Activated naive CD8-positive, alpha-beta T cell (primary cell): ENCODE measurements around the gene DNAH6.
"Not testable (repeated sequence)": the region's sequence is repeated elsewhere in the genome, so short reads cannot be mapped to it uniquely, and the experiment has no call there.

Source experiments
- H3K27ac Mint-ChIP-seq: one replicate; pipeline ENCODE4 v1.8.0; 2021; ENCODE audit warnings: mixed read lengths
- H3K27me3 Mint-ChIP-seq: one replicate; pipeline ENCODE4 v1.8.0; 2021; ENCODE audit warnings: mixed read lengths
- H3K36me3 Mint-ChIP-seq: one replicate; pipeline ENCODE4 v1.8.0; 2021; ENCODE audit warnings: mixed read lengths
- H3K4me1 Mint-ChIP-seq: one replicate; pipeline ENCODE4 v1.8.0; 2021; ENCODE audit warnings: low read depth, mixed read lengths
- H3K4me3 Mint-ChIP-seq: one replicate; pipeline ENCODE4 v1.8.0; 2021; ENCODE audit warnings: mild to moderate bottlenecking, mixed read lengths
- H3K9me3 Mint-ChIP-seq: one replicate; pipeline ENCODE4 v1.8.0; 2021; ENCODE audit warnings: low read depth, mixed read lengths

DNAH6 gene

GRCh38 chr2:84537251-84537650 is 21.0 kb downstream of the DNAH6 start:
- Mint-ChIP-seq H3K36me3 (peaks cover 4% of the 10 kb centered on the region), H3K9me3 (peaks cover 5% of the 10 kb centered on the region), H3K27ac (no peak overlapping the region), H3K4me3 (no peak overlapping the region), H3K4me1 (peaks cover 21% of the 10 kb centered on the region), H3K27me3 (no peaks in the 10 kb centered on the region)

DNA sequence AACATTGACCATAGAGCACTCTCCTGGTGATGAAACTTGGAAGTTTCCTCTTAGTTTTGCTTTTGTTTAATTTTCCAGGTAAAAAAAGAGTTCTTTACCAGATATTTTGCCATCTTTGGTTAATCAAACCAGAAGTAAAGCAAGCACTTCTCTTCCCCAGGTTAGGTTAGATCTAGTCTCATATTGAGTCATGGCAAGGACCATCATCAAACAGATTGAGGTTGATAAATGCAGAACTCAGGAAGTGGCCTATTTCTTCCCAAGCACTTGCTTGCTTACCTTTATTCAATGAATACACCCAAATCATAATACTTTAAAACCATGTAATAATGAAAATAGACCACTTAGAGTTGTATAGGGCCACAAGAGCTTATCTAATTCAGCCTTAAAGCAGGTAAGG is 23.4 kb downstream of the DNAH6 start:
- no peaks in the 10 kb centered on the region for H3K27me3 Mint-ChIP-seq
- H3K4me1 Mint-ChIP-seq, result peaks cover 13% of the 10 kb centered on the region
- peaks cover 5% of the 10 kb centered on the region for H3K9me3 Mint-ChIP-seq
- H3K36me3 Mint-ChIP-seq, result peaks cover 4% of the 10 kb centered on the region
- no peak overlapping the region for H3K4me3 Mint-ChIP-seq
- H3K27ac Mint-ChIP-seq, result no peak overlapping the region

DNA sequence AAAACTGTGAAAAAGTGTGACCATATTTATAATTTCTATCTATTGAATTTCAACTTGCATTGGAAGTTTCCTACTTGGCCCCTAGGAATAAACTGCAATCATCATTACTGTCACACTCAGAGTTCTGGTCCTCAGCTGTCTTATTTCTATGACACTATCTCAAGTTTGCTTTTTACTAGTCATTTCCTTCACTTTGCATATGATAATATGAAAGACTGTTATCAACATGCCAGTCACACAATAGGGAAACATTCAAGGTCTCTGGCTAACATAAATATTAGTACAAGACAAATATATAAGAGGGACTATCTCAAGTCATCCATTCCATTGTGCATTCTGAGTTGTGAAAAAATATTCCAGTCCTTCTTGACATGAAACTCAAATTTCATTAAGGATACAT is 28.7 kb downstream of the DNAH6 start:
- H3K4me3 Mint-ChIP-seq, result no peak overlapping the region
- no peaks in the 10 kb centered on the region for H3K36me3 Mint-ChIP-seq
- H3K4me1 Mint-ChIP-seq, result peaks cover 3% of the 10 kb centered on the region
- no peaks in the 10 kb centered on the region for H3K27me3 Mint-ChIP-seq
- H3K27ac Mint-ChIP-seq, result no peak overlapping the region
- peaks cover 3% of the 10 kb centered on the region for H3K9me3 Mint-ChIP-seq

DNA sequence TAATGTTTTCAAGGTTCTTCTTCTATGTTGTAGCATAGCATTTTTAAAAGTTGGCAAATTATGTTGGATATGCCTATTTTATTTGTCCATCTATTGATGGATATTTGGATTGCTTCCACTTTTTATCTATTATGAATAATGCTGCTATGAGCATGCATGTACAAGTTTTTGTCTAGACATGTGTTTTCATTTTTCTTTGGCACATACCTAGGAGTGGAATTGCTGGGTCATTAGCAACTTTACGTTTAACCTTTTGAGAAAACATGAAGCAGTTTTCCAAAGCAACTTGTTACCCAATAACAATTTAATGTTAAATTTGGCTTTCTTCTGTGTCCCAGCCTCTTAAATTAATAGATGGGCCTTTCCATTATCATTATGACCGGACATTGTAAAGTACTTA is 30.3 kb downstream of the DNAH6 start:
- no peaks in the 10 kb centered on the region for H3K4me1 Mint-ChIP-seq

GRCh38 chr2:84548303-84548702 is 32.0 kb downstream of the DNAH6 start:
- no peak overlapping the region for H3K27ac Mint-ChIP-seq
- no peaks in the 10 kb centered on the region for H3K9me3 Mint-ChIP-seq
- H3K27me3 Mint-ChIP-seq, result no peaks in the 10 kb centered on the region
- no peaks in the 10 kb centered on the region for H3K4me1 Mint-ChIP-seq
- H3K4me3 Mint-ChIP-seq, result no peak overlapping the region
- no peaks in the 10 kb centered on the region for H3K36me3 Mint-ChIP-seq

More for the DNA sequence above, 30.3 kb downstream of the DNAH6 start:
- Mint-ChIP-seq H3K9me3 (no peaks in the 10 kb centered on the region), H3K27ac (no peak overlapping the region), H3K27me3 (no peaks in the 10 kb centered on the region), H3K36me3 (no peaks in the 10 kb centered on the region), H3K4me3 (no peak overlapping the region)

DNA sequence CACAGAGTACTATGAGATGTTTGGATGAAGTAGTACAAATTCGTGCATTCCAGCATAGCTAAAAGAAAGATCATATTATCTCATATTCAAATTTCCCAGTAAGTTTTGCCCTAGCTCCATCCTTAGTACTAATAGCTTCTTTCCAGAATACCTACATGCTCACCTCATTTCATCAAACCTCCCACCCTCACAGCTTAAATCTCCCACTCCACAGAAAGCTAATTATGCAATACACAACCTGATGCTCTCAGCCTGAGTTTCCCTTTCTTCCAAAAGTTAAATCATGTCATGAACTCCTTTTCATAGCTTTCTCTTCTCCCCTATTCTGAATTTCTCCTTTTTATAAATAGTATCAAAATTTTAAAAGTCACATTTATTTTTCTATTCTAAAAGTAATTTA is 34.6 kb downstream of the DNAH6 start:
- Mint-ChIP-seq H3K4me3 (no peak overlapping the region), H3K27ac (no peak overlapping the region), H3K4me1 (no peaks in the 10 kb centered on the region), H3K27me3 (no peaks in the 10 kb centered on the region), H3K9me3 (no peaks in the 10 kb centered on the region), H3K36me3 (no peaks in the 10 kb centered on the region)

- not testable (repeated sequence) for H3K27me3 Mint-ChIP-seq, H3K27ac Mint-ChIP-seq, H3K36me3 Mint-ChIP-seq, H3K4me3 Mint-ChIP-seq, H3K4me1 Mint-ChIP-seq, H3K9me3 Mint-ChIP-seq
Measured at GRCh38 chr2:84551526-84551925, 35.2 kb downstream of the DNAH6 start.

- Mint-ChIP-seq H3K27ac (no peak overlapping the region), H3K4me1 (no peaks in the 10 kb centered on the region), H3K36me3 (peaks cover 7% of the 10 kb centered on the region), H3K4me3 (no peak overlapping the region), H3K9me3 (peaks cover 5% of the 10 kb centered on the region), H3K27me3 (no peaks in the 10 kb centered on the region)
Measured at GRCh38 chr2:84556190-84556589, 39.9 kb downstream of the DNAH6 start.

- no peak overlapping the region for H3K27ac Mint-ChIP-seq
- H3K27me3 Mint-ChIP-seq, result no peaks in the 10 kb centered on the region
- H3K36me3 Mint-ChIP-seq, result peaks cover 7% of the 10 kb centered on the region
- peaks cover 10% of the 10 kb centered on the region for H3K9me3 Mint-ChIP-seq
- no peaks in the 10 kb centered on the region for H3K4me1 Mint-ChIP-seq
- H3K4me3 Mint-ChIP-seq, result no peak overlapping the region
Measured at GRCh38 chr2:84559838-84560237, 43.5 kb downstream of the DNAH6 start.

DNA sequence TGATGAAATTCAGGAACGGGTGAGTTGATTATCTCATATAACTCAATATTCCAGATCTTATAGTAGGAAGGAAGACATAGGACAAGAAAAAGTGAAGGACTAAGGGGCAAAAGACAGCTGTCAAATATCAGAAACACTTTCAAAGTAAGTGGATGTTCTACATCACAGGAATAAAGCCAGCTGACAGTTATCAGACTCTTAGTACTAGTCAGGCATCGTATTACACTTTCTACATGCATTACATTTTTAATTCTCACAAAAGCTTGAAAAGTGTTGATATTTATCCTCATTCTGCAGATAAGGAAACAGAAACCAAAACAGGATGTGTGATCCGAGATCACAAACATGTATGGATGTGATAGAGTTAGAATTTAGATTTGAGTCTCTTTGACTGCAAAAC is 63.4 kb downstream of the DNAH6 start:
- no peaks in the 10 kb centered on the region for H3K27me3 Mint-ChIP-seq
- no peak overlapping the region for H3K27ac Mint-ChIP-seq
- H3K36me3 Mint-ChIP-seq, result peaks cover 3% of the 10 kb centered on the region

DNA sequence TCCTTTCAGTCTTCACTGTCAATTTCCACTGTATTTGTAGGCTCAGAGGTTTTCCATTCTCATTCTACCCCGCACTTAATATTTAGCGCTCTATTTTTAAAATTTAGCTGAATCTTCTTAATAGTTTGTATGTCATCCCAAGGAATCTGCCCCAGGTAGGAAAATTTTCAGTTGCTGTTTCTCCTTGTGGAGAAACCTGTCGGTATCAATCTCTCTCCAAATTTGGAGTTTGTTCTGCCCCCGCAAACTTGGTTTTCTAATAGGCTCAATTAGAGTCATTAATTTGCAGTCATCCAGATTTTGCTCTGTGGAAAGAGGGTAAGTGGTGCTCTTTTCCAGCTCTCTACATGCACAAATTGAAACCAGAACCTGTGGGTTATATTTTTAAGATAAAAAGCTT is 87.6 kb downstream of the DNAH6 start:
- peaks cover 17% of the 10 kb centered on the region for H3K36me3 Mint-ChIP-seq
- H3K4me3 Mint-ChIP-seq, result no peak overlapping the region
- peaks cover 15% of the 10 kb centered on the region for H3K9me3 Mint-ChIP-seq
- no peaks in the 10 kb centered on the region for H3K4me1 Mint-ChIP-seq
- H3K27ac Mint-ChIP-seq, result no peak overlapping the region
- no peaks in the 10 kb centered on the region for H3K27me3 Mint-ChIP-seq

More for the DNA sequence above, 63.4 kb downstream of the DNAH6 start:
- Mint-ChIP-seq H3K9me3 (no peaks in the 10 kb centered on the region), H3K4me1 (peaks cover 16% of the 10 kb centered on the region), H3K4me3 (no peak overlapping the region)

- Mint-ChIP-seq H3K4me3 (no peak overlapping the region), H3K9me3 (peaks cover 8% of the 10 kb centered on the region), H3K27ac (no peak overlapping the region), H3K4me1 (peaks cover 3% of the 10 kb centered on the region), H3K27me3 (no peaks in the 10 kb centered on the region), H3K36me3 (peaks cover 4% of the 10 kb centered on the region)
Measured at GRCh38 chr2:84613082-84613481, 96.8 kb downstream of the DNAH6 start.

DNA sequence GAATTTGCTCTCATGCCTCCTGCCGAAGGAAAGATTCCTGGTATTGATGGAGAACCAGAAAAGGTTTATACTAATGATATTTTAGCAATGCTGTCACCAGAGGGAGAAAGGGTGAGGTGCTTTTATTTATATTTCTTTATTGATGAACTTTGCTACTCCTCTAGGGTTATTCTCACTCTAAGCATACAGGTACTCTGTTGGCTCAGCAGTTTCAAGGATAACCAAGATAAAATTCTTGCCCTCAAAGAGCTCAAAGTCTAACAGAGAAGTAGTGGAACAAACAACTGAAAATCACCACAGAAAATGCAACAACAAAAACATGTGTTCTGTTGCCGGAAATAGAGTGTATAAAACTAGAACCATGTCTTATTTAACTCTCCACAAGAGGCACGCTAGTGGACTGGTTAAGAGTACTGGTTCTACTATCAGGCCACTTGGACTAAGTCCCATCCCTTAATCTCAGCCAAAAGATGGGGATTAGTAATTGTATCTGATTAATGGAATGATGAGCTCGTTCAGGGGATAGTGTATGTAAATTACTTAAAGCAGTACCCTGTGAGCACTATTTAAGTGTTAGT is 103.6 kb downstream of the DNAH6 start:
- Mint-ChIP-seq H3K27me3 (no peaks in the 10 kb centered on the region), H3K27ac (no peak overlapping the region), H3K4me1 (peaks cover 3% of the 10 kb centered on the region), H3K9me3 (no peaks in the 10 kb centered on the region), H3K36me3 (peaks cover under 1% of the 10 kb centered on the region), H3K4me3 (no peak overlapping the region)

- no peak overlapping the region for H3K27ac Mint-ChIP-seq
- H3K9me3 Mint-ChIP-seq, result no peaks in the 10 kb centered on the region
- H3K36me3 Mint-ChIP-seq, result peaks cover 4% of the 10 kb centered on the region
- H3K27me3 Mint-ChIP-seq, result no peaks in the 10 kb centered on the region
- peaks cover 26% of the 10 kb centered on the region for H3K4me1 Mint-ChIP-seq
- H3K4me3 Mint-ChIP-seq, result no peak overlapping the region
Measured at GRCh38 chr2:84628486-84628885, 112.2 kb downstream of the DNAH6 start.

- Mint-ChIP-seq H3K4me3 (no peak overlapping the region), H3K36me3 (peaks cover 4% of the 10 kb centered on the region), H3K27ac (no peak overlapping the region), H3K27me3 (no peaks in the 10 kb centered on the region), H3K4me1 (peaks cover 32% of the 10 kb centered on the region), H3K9me3 (no peaks in the 10 kb centered on the region)
Measured at GRCh38 chr2:84629550-84629949, 113.3 kb downstream of the DNAH6 start.

GRCh38 chr2:84631047-84631446 is 114.7 kb downstream of the DNAH6 start:
- Mint-ChIP-seq H3K36me3 (no peaks in the 10 kb centered on the region), H3K9me3 (no peaks in the 10 kb centered on the region), H3K27ac (no peak overlapping the region), H3K27me3 (no peaks in the 10 kb centered on the region), H3K4me1 (peaks cover 38% of the 10 kb centered on the region), H3K4me3 (no peak overlapping the region)
